Neural progenitor cell (in vitro differentiated cells): ENCODE results near the gene SCN2B.

Experiments
- EZH2 ChIP-seq: fragments of 200-600 bp; sonication (generic); IDR thresholded peaks from 2 replicates; pipeline ENCODE4 v1.6.1; 2017; ENCODE audit warnings: antibody characterized with exemption, mild to moderate bottlenecking, moderate library complexity
- TF ChIP-seq, protein P1 (sequence below): fragments of 200-600 bp; sonication (generic); IDR thresholded peaks from 2 replicates; pipeline ENCODE4 v1.5.1; 2017; ENCODE audit warnings: antibody characterized with exemption, mild to moderate bottlenecking

DNA sequence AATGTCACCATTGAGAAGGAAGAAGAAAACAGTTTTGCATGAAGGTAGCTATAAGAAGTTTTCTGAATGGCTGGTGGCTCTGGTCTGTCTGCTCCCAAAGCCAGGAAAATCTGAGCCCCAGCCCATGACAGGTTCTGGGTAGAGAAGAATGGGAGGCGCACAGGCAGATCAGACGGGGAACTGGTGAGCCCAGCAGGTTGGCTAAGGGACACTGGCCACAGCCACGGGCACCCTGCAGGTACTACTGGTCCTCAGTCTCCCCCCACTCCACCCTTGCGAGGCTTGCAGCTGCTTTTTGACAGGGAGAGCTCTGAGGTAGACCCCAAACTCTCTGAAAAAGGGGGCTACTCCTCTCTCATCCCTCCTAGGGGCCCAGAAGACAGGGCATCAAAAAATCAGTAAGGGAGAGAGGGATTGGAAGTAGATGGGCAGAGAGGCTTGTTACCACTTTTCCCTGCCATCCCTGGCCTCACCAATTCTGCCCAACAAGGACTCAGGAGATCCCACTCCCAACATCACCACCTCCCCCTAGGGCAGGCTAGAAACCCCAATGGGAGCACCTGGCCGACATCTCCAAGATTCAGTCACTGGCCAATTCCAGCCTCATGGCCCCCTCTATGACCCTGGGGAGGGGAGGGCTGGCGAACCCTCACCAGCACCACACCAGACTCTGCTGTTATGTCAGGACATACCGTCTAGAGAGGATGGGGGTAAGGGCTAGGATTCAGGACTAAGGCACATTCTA lies 41.2 kb downstream of the SCN2B start:
- TF ChIP-seq, protein P1, sequence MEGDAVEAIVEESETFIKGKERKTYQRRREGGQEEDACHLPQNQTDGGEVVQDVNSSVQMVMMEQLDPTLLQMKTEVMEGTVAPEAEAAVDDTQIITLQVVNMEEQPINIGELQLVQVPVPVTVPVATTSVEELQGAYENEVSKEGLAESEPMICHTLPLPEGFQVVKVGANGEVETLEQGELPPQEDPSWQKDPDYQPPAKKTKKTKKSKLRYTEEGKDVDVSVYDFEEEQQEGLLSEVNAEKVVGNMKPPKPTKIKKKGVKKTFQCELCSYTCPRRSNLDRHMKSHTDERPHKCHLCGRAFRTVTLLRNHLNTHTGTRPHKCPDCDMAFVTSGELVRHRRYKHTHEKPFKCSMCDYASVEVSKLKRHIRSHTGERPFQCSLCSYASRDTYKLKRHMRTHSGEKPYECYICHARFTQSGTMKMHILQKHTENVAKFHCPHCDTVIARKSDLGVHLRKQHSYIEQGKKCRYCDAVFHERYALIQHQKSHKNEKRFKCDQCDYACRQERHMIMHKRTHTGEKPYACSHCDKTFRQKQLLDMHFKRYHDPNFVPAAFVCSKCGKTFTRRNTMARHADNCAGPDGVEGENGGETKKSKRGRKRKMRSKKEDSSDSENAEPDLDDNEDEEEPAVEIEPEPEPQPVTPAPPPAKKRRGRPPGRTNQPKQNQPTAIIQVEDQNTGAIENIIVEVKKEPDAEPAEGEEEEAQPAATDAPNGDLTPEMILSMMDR: no peak
- no peak for TF ChIP-seq EZH2
